GM12874 (cell line): ENCODE measurements around the gene GMDS.

Experiments
- CTCF ChIP-seq: IDR thresholded peaks from 2 replicates; pipeline ENCODE4 v1.5.1; 2011; ENCODE audit warnings: low read depth, mild to moderate bottlenecking, control low read depth, low read length, moderate library complexity; ENCODE audit not compliant: insufficient read depth

GMDS gene

DNA sequence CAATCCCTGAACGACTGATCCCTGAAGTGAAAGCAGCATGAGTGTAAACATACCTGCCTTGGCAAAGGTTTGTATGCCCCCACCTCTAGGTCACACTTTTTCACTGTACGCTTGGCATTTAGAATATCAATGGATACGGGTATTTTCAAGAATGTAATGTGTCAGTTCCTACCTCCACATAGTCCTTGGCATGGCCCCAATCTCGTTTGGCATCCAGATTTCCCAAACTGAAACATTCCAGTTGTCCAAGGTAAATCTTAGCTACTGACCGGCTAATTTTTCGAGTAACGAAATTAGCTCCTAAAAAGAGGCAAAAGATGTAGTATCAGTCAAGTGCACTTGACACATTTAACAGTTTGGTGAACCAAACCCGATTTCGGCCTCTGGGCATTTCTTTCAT, 315.5 kb downstream of the GMDS start:
- TF ChIP-seq CTCF, result no peak

DNA sequence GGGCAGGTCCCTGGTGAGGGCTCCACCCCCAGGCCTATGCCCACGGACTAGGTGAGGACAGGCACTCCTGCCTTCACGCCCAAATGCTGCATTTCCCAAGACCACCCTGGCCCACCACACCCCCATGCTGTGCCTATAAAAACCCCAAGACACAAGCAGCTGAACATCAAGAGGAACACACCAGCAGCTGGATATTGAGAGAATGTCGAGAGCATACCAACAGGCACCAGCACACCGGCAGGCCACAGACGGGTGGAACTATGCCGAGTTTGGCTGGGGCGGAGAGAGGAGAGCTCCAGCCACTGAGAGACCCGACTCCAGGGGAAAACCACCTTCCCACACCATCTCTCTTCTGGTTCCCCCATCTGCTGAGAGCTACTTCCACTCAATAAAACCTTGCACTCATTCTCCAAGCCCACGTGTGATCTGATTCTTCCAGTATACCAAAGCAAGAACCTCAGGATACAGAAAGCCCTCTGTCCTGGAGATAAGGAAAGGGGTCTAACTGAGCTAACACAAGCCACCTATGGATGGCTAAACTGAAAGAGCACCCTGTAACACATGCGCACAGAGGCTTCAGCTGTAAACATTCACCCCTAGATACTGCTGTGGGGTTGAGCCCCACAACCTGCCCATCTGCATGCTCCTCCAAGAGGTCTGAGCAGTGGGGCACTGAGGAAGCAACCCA, 319.5 kb downstream of the GMDS start:
- no peak for TF ChIP-seq CTCF

GRCh38 chr6:1923449-1923848, 322.0 kb downstream of the GMDS start:
- TF ChIP-seq CTCF, result no peak

DNA sequence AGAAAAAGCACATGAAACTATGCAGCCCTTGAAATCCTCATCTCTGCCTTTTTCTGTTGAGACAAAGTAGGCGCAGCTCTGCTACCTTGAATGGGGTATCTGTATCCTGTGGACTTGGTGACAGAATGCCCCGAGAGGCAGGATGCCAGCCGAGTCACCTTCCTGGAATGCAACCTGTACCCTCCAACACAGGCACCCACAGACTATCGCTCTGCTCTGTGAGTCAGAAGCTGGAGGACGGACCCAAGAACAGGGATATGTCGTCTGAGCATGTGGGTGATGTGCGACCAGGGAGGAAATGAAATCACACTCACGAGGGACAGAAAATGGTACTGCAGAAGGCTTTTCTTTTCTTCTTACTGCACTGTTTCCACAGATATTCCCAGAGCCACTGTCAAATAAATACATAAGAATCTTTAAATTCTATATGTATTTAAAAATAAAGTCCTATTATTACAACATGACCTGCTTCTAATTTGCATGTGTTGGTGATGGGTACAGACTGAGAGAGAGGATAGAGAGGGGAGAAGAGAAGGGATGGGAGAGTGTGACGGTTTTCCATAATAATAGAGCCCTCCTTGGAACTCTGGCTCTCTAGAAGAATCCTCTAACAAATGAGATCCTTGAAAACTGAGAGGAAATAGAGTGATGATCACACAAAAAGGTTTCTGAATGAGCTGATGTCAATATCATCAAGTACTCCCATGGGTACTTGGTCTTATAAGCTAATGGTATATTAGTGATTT, 327.6 kb downstream of the GMDS start:
- TF ChIP-seq CTCF, result no peak

- TF ChIP-seq CTCF, result no peak
Measured at GRCh38 chr6:1916334-1917070, 328.9 kb downstream of the GMDS start.

DNA sequence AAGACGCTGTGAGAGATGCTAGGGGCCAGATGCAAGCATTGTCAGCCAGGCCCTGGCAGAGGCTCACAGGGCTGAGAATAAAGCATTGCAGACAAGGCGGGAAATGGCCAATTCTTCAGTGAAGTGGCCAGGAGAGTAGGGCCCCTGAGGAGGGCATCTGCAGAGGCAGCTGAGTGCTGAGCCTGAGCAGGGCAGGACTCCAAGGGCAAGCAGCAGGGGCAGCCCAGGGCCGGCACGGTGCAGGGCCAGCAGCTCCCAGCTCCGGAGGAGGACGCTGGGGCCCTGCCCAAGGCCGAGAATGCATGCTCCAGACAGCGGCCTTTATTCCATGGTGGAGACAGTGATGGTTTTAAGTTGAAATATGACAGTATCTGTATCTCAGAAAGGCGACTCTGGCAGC, 330.2 kb downstream of the GMDS start:
- TF ChIP-seq CTCF, result no peak

GRCh38 chr6:1913577-1913976, 331.8 kb downstream of the GMDS start:
- no peak for TF ChIP-seq CTCF
